Spinal cord (tissue), 10 donors: ENCODE measurements around the gene SLC39A7. TPM values are rescaled to one million over a fixed set of nuclear protein-coding genes. Genes with fewer than 3 reads are reported as not detected.

ENCODE experiments used
- DNase-seq, 6 donors: peaks; one replicate each; pipeline versions ENCODE4 v3.0.0 to v3.0.0-alpha.2; 2013 to 2015; ENCODE audit warnings: low spot score in 6 of 6, low read depth in 4 of 6
- H3K27ac ChIP-seq: one replicate; pipeline ENCODE4 v1.5.1; 2013; ENCODE audit warnings: low read depth, low read length, control low read depth
- H3K27me3 ChIP-seq: one replicate; pipeline ENCODE4 v1.6.1; 2013; ENCODE audit warnings: low read length; ENCODE audit not compliant: control insufficient read depth, insufficient read depth
- H3K36me3 ChIP-seq: one replicate; pipeline ENCODE4 v1.6.1; 2013; ENCODE audit warnings: low read length; ENCODE audit not compliant: control insufficient read depth, insufficient read depth
- H3K4me1 ChIP-seq: one replicate; pipeline ENCODE4 v1.6.1; 2013; ENCODE audit warnings: low read length; ENCODE audit not compliant: control insufficient read depth, insufficient read depth
- H3K4me3 ChIP-seq: one replicate; pipeline ENCODE4 v1.5.1; 2013; ENCODE audit warnings: low read depth, low read length, control low read depth
- H3K9me3 ChIP-seq: one replicate; pipeline ENCODE4 v1.6.1; 2013; ENCODE audit warnings: low read length; ENCODE audit not compliant: control insufficient read depth, insufficient read depth
- WGBS: methylation state at CpG from one replicate; pipeline ENCODE4 v1.1.5; 2013; ENCODE audit warnings: missing lambda C conversion rate; ENCODE audit not compliant: insufficient coverage; 5-methylcytosine and 5-hydroxymethylcytosine counted together
- polyA plus RNA-seq, 2 donors: library from polyadenylated mRNA; unstranded; fragments of 120-200 nt; gene quantifications; one replicate each; pipeline ENCODE4 v1.2.1, GENCODE V29; 2013; ENCODE audit not compliant: insufficient read length in 2 of 2
- total RNA-seq, 2 donors: library from RNA; depleted of rRNA in 1 of 2; stranded (reverse); fragments of 120-200 nt in 1 of 2; fragments of >200 nt in 1 of 2; gene quantifications; one replicate each; pipeline versions ENCODE4 v1.2.3 to v1.2.4, GENCODE V29; 2013 to 2014
- donor health status: healthy.

SLC39A7 gene
- total and polyA plus RNA-seq, 4 donors = 55.0 to 103 (median 87.0) TPM

- Histone ChIP-seq H3K27me3 (peaks cover 3% of the 10 kb centered on the region), H3K36me3 (peaks cover 40% of the 10 kb centered on the region), H3K27ac (no peak overlapping the region), H3K9me3 (no peaks in the 10 kb centered on the region), H3K4me1 (peaks cover 26% of the 10 kb centered on the region), H3K4me3 (no peak overlapping the region)
- DNase-seq = no peak
- 94% methylated on average over 3 of the region's 10 CpGs for WGBS
Measured at GRCh38 chr6:33163540-33163939, 37.1 kb upstream of the SLC39A7 start.

- peaks cover 26% of the 10 kb centered on the region for H3K4me1 ChIP-seq
- no peak overlapping the region for H3K27ac ChIP-seq
- no peaks in the 10 kb centered on the region for H3K9me3 ChIP-seq
- no peak overlapping the region for H3K4me3 ChIP-seq
- H3K36me3 ChIP-seq = peaks cover 40% of the 10 kb centered on the region
- DNase-seq = no peak
- 66% methylated on average over 10 of the region's 10 CpGs for WGBS
- H3K27me3 ChIP-seq = peaks cover 3% of the 10 kb centered on the region
Measured at GRCh38 chr6:33164176-33164575, 36.5 kb upstream of the SLC39A7 start.

- 66% methylated on average over 11 of the region's 14 CpGs for WGBS
- H3K4me3 ChIP-seq = no peak overlapping the region
- peaks cover 40% of the 10 kb centered on the region for H3K36me3 ChIP-seq
- peaks cover 3% of the 10 kb centered on the region for H3K27me3 ChIP-seq
- no peaks in the 10 kb centered on the region for H3K9me3 ChIP-seq
- DNase-seq = no peak
- peaks cover 26% of the 10 kb centered on the region for H3K4me1 ChIP-seq
- no peak overlapping the region for H3K27ac ChIP-seq
Measured at GRCh38 chr6:33164665-33165373, 35.8 kb upstream of the SLC39A7 start.

GRCh38 chr6:33165581-33166258 lies 34.9 kb upstream of the SLC39A7 start:
- 88% methylated on average over 16 of the region's 17 CpGs for WGBS
- H3K4me3 ChIP-seq = no peak overlapping the region
- peaks cover 48% of the 10 kb centered on the region for H3K36me3 ChIP-seq
- H3K4me1 ChIP-seq = peaks cover 22% of the 10 kb centered on the region
- peaks cover 3% of the 10 kb centered on the region for H3K27me3 ChIP-seq
- no peak overlapping the region for H3K27ac ChIP-seq
- H3K9me3 ChIP-seq = no peaks in the 10 kb centered on the region
- DNase-seq = no peak

GRCh38 chr6:33166363-33166762 lies 34.3 kb upstream of the SLC39A7 start:
- WGBS = 85% methylated on average over 3 of the region's 6 CpGs
- Histone ChIP-seq H3K9me3 (no peaks in the 10 kb centered on the region), H3K4me3 (no peak overlapping the region), H3K4me1 (peaks cover 15% of the 10 kb centered on the region), H3K27ac (no peak overlapping the region), H3K27me3 (peaks cover 3% of the 10 kb centered on the region), H3K36me3 (peaks cover 51% of the 10 kb centered on the region)
- no peak for DNase-seq

- no peak overlapping the region for H3K4me3 ChIP-seq
- peaks cover 2% of the 10 kb centered on the region for H3K27me3 ChIP-seq
- H3K4me1 ChIP-seq = peaks cover 11% of the 10 kb centered on the region
- no peak overlapping the region for H3K27ac ChIP-seq
- H3K36me3 ChIP-seq = peaks cover 51% of the 10 kb centered on the region
- H3K9me3 ChIP-seq = no peaks in the 10 kb centered on the region
- no peak for DNase-seq
- 90% methylated on average over 5 of the region's 7 CpGs for WGBS
Measured at GRCh38 chr6:33166811-33167210, 33.9 kb upstream of the SLC39A7 start.

GRCh38 chr6:33167374-33168283 lies 33.0 kb upstream of the SLC39A7 start:
- no peak overlapping the region for H3K4me3 ChIP-seq
- 85% methylated on average over 13 of the region's 19 CpGs for WGBS
- DNase-seq = no peak
- H3K9me3 ChIP-seq = no peaks in the 10 kb centered on the region
- H3K36me3 ChIP-seq = peaks cover 51% of the 10 kb centered on the region
- no peak overlapping the region for H3K27ac ChIP-seq
- peaks cover 2% of the 10 kb centered on the region for H3K4me1 ChIP-seq
- H3K27me3 ChIP-seq = no peaks in the 10 kb centered on the region

- H3K27me3 ChIP-seq = no peaks in the 10 kb centered on the region
- no peak for DNase-seq
- no peaks in the 10 kb centered on the region for H3K9me3 ChIP-seq
- H3K4me1 ChIP-seq = no peaks in the 10 kb centered on the region
- no peak overlapping the region for H3K27ac ChIP-seq
- WGBS = 58% methylated on average over 5 of the region's 6 CpGs
- H3K4me3 ChIP-seq = no peak overlapping the region
- peaks cover 55% of the 10 kb centered on the region for H3K36me3 ChIP-seq
Measured at GRCh38 chr6:33168284-33168601, 32.4 kb upstream of the SLC39A7 start.

GRCh38 chr6:33168639-33169038 lies 32.0 kb upstream of the SLC39A7 start:
- Histone ChIP-seq H3K36me3 (peaks cover 53% of the 10 kb centered on the region), H3K27me3 (no peaks in the 10 kb centered on the region), H3K9me3 (no peaks in the 10 kb centered on the region), H3K27ac (no peak overlapping the region), H3K4me3 (no peak overlapping the region), H3K4me1 (no peaks in the 10 kb centered on the region)
- 87% methylated on average over 3 of the region's 5 CpGs for WGBS
- no peak for DNase-seq
